Stimulated activated CD4-positive, alpha-beta T cell treated with anti-CD3 and anti-CD28 coated beads, Interleukin-12 subunit alpha, Interleukin-12 subunit beta, amount 100 ng/mL, for 24 hours (primary cell): ENCODE data around the gene CAMKV.

Source experiments
- DNase-seq, 2 experiments: peaks; one replicate each; pipeline ENCODE4 v3.0.0-alpha.2; 2020; ENCODE audit warnings: low read depth in 2 of 2

The CAMKV gene

DNA sequence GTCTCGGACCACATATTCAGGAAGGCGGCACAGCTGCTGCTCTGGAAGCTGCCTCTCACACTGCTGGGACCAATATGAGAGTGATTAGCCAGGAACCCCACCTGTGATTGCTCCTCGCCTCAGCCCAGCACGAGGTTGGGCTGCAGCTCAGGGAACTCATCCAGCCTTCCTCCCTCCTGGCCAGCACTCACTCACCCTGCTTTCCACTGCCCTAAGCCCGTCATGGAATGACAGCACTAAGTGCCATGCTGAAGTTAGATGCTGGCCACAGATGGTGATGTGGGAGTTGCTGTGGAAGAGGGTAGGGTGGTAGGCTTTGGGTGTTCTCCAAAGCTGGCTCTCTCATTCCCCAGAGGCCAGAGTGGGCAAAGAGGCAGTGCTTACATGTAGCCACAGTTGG is 26.6 kb upstream of the CAMKV start:
- DNase-seq = no peak

DNA sequence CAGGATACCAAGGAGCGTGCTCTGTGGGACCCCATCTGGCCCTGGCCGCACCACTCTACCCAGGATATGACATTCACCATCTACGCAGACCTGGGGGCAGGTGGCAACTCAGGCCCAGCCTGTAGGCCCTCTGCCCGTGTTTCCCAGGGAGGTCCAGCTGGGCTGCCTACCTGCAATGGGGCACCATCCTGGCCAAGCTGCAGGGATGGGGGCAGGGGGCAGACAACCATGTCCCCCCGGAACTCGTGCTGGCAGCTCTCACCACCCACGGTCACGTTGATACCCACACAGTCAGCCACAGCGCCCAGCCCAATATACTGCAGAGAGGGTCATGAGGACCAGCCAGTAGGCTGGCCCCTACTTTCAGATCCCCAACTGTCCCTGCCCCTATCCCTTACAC is 26.1 kb upstream of the CAMKV start:
- no peak for DNase-seq

DNA sequence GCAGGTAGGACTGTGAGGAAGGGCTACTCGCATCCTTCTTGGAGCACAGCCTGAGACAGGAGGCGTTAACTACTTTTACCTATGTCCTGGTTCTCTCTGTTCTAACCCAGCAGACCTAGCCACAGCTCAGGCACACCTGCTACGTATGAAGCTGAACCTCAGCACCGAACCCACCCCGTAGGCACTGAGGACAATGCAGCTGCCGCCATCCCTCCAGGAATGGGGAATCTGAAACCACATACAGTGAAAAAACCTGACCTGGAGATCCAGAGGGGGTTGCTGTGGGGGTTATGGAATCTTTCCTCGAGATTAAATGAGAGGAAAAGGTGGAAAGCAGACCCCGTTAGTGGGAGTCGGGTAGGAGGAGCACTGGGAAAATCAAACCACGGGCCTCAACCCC is 19.6 kb upstream of the CAMKV start:
- DNase-seq = no peak

DNA sequence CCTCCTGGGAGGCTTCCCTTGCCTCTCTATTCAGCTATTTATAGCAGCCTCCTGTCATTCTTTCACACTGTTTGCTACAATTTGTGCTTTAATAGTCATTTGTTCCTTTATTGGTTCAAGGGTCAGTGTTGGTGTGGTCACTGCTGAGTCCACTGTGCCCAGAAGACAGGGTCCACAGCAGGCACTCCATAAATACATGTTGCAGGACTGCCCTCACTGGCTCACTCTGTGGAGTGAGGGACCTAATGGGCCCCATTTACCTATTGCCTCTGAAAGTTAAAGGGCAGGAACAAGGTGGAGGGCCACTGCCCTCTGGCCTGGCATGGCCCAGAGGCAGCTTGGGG is 17.2 kb upstream of the CAMKV start:
- no peak for DNase-seq

DNA sequence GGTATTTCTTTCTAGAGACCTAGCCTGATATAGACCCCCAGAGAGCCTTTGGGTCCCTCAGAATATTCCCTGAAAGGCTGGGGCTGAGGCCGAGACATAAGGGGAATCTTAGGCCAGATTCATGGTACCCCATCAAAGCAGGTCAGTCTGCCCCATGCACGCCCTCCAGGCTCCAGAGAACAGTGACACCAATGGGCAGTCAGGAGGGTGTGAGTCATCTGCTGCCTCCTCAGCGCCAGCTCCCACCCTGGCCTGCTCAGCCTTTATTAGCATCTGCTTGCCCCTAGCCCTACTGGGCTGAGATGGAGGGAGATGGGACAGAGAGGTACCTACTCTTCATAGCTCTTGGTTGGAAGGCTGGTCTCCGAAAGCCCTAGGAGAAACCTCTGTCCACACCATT is 14.3 kb upstream of the CAMKV start:
- DNase-seq = no peak

DNA sequence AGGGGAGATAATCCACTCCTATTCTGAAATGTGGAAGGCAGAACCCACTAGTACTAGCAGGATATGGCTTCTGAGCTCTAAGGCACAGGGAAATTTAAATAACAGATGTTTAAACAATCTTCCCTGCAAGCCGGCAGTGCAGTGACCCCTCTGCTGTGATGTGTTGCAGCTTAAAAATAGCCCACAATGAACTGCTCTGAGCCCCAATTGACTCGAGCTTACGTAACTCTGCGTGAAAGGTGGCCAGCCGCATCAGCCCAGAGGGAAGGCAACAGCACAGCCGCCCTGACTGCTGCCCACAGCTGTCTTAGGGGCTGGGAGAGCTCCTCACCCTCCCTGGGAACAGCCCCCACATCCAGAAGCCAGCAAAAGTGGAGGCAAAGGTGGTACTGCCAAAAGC is 12.5 kb upstream of the CAMKV start:
- DNase-seq = no peak

DNA sequence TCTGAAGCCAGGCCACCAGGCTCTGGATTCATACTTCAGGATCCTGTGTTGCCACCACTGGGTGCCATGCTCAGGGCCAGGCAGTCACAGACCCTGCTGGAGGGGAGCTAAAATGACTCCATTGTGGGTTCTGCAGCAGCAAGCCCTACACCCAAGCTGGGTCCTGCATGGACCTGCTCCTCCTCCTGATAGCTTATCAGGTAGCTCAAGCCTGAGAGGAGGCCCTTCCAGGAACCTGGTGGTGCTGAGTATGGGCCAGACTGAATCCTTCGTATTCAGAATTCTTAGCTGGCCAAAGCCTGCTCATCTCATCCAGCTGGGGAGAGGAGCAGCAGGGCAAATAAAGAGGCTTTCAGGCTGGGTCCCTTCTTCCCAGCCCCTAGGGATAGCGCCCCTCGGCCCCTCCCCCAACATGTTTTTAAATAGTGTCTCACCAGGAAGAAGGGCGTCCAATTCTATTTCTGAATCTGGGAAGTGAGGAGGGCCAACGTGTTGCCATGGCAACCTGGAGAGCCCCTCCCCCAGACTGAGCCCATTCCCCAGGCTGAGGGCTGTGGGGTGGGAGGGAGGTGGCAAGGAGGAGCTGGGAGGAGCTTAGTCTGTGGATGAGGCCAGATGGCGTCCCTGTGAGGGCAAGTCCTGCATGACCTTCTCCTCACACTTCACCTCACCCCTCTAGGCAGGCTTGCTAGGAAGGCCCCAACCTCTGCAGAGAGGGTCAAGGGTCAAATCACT is 11.0 kb upstream of the CAMKV start:
- DNase-seq = no peak

DNA sequence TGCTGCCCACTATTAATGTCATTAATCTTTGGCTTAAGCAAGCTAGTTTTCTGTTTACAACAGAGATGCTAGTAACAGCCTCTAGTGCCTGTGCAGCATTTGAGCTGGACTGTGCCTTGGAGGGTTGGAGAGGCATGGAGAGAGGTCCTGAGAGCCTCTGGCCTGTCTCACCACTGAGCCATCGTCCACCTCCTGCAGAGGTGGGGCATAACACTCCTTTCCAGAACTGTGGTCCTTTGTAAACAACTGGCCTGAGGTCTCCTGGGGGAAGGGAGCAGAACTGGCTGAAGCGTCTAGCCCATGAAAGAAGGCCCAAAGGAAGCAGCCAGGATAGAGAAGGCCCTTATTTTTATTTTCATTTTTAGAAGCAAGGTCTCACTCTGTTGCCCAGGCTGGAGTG is 10.0 kb upstream of the CAMKV start:
- no peak for DNase-seq

DNA sequence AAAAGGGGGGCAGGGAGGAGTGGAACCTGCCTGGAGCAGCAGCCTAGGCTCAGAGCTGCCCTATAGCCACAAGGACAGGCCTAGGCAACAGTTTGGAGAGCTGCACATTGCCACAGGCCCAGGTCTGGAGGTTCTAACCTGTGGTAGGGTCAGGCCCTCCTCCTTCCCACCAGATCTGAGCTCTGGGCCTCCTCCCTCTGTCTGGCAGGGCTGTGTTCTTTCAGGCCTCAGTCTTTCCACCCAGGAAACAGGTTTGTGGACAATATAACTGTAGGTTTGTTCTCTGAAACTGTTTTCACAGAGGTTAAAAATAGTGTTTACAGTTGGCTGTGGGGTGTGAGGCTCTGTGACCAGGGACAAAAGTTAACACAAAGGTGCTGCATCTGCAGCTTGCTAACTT is 9.0 kb upstream of the CAMKV start:
- no peak for DNase-seq

DNA sequence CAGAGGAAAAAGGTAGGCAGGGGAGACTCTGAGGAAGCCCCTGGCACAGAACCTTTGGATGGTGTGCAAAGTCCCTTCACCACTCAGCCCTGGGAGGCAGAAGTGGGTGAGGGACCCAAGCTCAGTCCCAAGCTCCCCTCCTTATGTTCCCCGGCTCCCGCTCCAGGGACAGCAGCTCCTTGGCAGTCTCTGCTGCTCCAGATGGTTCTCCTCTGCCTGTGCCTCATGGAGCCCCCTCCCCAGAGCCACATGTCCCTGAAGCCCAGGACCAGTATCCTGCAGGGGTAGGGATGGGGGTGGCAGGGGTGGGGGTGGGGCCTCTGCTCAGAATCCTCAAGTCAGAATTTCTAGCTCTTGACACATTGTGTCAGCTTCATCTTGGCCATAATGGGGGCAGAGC is 8.0 kb upstream of the CAMKV start:
- no peak for DNase-seq

DNA sequence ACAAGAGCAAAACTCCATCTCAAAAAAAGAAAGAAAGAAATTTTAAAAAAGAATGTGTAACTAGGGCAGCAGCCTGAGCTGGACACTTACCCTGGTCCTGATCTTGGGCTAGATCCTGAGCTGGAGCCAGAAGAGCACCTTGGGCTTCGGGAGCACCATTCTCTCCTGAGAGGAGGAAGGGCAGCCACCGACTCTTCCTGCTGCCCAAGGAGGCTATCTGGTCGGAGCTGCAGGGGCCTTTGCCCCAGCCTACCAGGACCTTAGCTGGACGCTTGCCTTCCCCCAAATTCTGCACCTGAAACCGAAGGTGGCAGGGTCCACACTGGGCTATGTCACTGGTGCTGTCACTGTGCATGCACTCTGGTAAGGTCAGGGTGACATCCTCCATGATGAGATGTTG is 6.9 kb upstream of the CAMKV start:
- no peak for DNase-seq

DNA sequence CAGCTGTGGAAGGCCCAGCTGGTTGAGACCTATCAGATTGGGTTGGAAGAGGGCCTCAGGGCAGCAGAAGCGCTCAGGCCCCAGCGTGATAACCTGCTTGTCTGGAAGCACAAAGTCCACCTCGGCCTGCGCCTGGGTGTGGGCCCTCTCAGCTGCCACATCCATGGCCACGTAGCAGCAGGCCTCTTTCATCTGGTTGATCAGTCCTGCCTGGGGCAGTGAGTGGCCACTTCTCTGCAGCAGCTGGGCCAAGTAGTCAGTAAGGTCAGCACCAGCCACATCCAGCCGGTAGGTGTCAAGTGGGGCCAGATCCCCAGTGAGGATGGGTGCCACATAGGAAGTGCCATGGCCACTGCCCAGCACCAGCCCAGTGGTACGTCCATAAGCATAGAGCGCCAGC is 3.9 kb upstream of the CAMKV start:
- DNase-seq = no peak

DNA sequence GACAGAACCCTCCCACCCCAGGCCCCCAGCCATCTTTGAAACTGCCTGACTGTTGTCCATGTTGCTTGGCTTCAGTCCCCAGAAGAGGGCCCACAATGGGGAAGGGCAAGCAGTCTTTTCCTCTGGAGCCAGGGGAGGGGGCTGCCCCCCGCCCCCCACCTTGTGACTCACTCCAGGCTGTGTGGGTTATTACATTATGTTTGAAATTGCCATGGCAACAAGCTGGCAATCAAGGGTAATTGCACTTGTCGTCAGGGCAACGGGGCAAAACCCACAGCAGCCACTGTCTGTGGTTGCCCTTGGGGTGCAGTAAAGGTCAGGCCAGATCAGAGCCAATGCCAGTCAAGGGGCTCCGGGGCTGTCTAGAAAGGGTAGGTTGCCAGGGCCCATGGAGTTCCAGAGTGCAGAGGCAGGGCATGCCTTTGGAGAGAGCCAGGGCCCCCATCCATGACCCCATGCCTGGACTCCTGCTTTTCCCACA is 3.1 kb upstream of the CAMKV start:
- no peak for DNase-seq

DNA sequence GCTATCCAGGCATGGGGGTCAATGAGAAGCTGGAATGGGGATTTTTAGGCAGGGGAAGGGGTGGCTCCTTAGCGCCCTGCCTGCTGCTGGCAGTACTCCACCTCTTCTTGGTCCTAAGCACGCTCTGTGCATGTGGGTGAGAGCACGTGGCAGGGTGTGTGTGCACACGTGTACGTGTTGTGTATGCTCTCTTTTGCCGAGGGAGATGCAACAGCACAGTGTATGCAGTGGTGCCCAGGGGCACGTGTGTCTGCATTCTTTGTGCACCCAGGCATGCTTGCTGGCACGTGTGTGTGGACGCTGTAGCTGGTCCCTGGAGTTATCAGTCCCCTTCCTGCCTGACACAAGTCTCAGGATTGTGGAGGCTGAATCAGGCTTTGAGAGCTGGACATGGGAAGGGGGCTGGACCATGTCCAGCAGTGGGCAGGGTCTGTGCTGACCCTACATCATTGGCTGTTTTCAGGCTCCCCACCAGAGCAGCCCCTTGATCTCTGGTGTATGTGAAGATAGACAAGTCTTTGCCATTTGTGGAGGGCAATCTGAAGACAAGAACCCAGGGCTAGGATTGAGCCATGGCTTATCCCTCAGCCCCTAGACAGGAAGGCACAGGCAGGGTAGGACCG is 1.9 kb upstream of the CAMKV start:
- no peak for DNase-seq

DNA sequence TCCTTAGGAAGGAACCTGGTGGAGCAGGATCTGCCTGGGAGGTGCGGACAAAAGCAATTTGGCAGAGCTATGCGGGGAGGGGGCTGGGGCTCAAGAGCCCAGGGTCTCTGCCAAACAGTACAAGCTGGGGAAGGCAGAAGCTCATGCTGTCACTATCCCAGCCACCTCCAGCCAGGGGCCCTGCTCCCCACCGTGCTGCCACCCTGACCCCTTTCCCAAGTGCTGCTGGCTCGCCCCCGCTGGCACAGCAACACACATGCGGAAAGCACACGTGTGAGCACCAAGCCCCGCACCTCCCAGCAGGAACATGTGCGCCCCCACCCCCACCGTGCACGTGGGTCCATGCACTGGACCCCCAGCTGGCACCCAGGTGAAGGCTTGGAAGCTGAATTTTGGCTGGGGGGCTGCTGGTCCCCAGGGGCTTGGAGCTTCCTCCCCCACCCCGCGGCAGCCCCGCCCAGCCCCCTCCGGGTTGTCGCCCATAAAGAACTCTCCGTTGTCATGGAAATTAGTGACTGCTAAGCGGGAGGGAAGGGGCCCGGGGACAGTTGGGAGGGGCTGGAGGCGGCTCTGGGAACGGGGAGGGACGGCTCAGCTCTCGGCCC is 742 bp downstream of the CAMKV start:
- no peak for DNase-seq

DNA sequence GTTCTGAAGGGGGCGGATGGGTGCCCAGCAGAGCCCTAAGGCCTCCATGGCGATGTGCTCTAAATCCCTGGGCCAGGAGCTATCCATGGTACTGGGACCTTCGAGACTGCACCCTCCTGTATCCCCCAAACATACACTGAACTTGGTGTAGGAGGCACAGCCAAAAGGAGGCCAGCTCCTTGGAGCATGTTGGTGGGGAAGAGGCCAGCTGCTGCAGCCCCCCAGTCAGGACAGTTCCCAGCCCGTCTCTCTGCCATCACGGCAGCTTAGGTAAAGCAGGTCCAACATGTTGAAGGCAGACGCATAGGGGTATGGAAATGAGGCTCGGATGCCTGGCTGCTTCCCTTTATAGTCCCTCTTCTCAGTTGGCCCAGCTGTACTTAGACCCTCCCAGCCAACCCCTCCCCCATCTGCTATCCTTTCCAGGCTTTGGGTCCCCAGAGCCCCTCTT is 1.8 kb downstream of the CAMKV start:
- DNase-seq = no peak

DNA sequence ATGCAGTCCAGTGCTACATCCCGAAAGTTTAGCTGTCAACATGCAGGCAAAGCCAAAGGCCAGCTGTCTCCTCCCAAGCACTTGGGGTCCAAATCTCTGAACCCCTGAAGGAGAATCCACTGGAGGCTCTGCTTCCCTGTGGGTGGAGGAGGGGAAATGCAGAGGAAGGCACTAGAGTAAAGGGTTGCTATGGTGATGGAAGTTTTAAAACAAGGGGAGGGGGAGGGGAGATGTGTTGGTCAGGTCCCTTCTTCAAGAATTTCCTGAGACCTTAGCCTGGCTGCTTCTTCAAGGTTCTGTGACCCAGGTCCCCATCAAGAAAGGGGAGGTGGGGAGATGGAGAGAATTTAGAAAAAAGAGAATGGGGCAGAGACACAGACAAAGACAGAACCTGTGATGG is 2.3 kb downstream of the CAMKV start:
- DNase-seq = no peak

DNA sequence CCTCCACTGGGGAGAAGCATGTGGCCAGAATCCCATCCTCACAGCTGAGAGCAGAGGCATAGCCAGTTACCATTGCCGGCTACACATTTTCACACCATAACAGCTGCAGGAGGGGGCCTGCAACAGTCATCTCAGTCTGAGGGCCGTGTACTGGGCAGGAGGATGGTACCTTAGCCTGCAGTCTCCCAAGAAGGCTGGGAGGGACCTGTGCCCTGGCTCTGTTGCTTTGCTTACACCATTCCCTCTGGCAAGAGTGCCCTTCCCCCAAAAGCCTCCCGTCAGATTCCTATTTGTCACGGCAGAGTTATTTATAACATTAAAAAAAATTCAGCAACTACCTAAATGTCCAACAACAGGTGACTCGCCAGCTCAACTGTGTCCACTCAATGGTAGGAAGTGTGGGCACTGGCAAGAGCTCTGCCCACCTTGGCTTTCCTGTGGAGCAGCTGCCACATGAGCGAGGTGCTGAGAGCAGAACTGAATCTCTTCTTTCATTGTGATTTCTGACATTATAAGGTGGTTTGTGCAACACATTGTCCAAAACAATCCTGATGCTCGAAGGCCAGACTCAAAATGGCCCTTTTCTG is 4.4 kb downstream of the CAMKV start:
- no peak for DNase-seq

DNA sequence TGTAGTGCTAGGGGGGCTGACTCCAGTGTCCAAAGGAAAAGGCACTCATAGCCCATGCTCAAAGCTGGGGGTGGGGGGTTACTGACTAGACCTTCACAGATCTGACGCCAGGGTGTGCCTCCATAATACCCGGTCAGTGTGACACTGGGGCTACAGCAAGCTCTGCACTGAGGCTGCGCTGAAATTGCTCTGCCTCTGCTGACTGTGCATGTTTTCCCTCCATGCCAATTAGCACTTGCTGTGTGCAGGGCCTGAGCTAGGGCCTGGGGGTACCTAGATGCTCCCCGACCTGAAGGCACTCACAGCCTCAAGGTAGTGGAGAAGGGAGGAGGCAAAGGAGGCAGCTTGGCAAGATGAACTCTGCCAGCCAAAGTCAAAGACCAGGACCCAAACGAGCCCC is 5.2 kb downstream of the CAMKV start:
- DNase-seq = no peak

DNA sequence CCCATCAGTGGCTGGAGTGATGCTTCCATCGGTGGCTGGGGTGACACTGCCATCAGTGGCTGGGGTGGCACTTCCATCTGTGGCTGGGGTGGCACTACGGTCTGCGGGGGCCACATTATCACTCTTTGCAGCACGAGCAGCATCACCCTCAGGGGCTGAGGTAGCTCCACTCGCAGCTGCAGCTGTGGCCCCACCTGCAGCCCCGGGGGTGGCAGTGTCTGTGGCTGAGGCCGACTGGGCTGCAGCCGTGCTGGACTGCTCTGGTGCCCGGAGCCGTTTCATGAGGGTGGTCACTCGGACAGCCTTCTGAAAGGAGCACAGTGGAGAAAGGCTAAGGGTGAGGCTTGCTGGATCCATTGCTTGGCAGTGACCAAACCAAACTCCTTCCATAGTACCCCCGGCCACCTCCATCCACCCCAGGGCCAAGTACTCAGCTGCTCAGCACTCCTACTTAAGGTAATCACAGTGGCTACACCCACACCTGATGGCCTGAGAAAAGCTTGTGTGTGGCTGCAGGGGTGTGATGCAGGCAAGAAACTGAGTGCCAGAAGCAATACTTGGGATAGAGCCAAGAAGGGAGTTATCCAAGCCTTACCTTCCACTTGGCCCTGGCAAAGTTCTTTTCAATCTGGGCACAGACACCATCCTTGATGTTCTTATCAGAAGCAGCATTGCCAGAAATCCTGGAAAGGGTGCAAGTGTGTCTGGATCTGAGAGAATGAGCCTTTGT is 10.0 kb downstream of the CAMKV start:
- DNase-seq = no peak

DNA sequence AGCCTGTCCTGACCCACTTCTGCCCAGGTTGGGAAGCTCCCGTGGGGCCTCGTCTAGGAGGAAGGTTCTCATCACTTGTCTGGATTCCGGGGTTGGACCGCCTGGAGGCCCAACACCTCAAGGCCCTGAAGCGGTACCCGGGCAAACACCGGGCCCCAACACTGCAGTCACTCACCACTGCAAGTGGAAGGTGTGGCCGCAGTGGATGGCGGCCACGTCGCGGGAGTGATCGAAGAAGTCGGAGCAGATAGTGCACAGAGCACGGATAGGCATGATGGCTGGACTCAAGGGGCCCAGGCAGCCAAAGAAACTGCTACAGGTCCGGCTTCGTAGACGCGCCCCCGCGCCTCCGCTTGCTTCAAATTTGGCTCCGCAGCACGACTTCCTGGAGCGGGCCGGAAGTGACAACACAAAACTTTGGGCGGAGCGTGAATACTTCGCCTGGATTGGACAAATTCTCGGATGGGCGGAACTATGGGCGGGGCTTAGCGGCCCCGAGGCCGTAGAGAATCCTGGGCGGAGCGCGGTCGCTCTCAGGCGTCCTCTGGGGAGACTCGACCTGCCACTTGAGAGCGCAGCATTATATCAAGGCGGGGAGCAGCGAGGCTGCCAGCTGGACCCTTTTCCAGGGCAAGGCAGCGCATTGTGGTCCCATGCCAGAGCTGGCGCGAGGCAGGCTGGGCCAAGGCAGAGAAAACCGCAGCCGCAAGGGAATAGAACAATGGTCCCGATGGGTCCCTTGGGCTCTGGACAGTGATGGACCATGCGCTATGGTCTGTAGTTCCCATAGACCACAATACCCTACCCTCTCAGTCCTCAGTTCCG is 13.3 kb downstream of the CAMKV start, which contains the start of gene TRAIP:
Gene TRAIP, minus strand, starts transcription at position 384 of the 825 bp plus-strand sequence. Its CDS starts 111 bp downstream, at position 273.
- peak; percentile 88 to 94 for DNase-seq
